HL-60/S4 treated with retinoic acid at 250 ng/mL for 4 days and 3 days (cell line): Measurements from ENCODE around the gene CDPF1.
"Not testable (repeated sequence)": the region's sequence is repeated elsewhere in the genome, so short reads cannot be mapped to it uniquely, and the experiment has no call there.

Source experiments
- in situ Hi-C: fragments of 300-500 bp; cut with MboI; formaldehyde crosslinking; loops from 2 replicates; pipeline ENCODE4 v1.7.0; 2022; ENCODE audit warnings: low sequenced_read_pairs

CDPF1 gene

DNA sequence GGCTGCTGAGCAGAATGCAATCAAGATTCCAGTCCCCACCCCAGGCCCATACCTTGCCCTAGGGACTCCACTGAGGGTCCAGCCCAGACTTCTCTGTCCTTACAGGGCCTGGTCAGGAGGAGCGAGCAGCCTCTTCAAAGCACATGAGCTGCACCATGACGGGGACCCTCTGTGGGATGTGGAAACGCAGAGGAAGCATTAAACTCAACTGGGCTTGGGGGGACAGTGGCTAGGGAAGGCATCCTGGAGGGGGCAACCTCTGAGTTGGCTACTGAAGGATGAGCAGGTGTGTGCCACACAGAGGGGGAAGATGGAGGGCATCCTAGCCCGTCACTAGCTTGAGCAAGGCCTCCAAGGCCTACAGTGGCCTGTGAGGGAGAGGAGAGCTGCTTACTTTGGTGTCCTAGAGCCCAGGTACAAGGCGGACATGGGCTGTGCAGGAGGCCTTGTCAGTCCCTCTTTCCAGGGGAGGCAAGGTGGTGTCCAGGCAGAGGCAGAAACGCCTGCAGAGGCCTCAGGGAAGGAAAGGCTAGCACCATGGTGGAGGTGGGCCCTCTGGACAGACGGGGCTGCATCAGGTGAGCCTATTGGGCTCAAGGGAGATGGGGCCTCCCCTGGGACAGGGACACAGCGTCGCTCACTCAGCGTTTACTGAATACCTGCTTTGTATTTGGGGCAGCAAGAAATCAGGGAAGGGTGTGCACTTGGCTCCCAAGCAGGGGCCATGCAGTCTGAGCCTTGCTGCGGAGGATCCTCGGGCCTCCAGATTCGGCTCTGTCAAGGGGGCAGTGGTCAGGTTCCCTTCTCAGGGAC, 32.0 kb upstream of the CDPF1 start:
- in situ Hi-C loops: no loop called here

DNA sequence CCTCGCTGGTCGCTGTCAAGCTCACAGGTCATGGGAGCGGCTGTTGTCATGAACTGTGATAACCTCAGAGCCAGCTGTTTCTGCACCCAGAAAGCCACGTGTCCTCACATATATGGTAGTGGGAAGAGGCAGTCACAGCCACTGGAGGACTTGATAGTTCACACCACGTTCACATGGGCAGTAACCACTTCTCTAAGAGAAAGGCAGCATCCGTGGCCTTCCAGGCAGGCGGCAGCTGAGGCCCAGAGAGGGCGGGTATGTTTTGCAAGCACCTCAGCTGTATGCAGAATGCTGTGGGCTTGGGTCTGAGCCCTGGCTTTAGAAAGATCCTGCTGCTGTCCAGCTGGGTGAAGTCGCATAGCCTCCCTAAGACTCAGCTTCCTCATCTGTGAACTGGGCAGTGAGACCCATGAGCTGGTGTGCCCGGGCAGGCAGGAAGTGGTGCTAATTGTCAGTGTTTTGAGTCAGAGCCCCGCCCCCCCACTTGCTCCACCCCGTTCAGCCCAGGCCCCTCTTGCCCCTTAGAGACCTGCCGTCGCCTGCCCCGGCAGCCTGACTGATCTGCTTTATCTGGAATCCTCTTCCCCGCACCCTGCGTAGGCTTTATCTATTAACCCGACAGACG, 31.0 kb upstream of the CDPF1 start:
- in situ Hi-C loops: no loop called here

GRCh38 chr22:46280063-46280817, 30.1 kb upstream of the CDPF1 start:
- in situ Hi-C loops: no loop called here

DNA sequence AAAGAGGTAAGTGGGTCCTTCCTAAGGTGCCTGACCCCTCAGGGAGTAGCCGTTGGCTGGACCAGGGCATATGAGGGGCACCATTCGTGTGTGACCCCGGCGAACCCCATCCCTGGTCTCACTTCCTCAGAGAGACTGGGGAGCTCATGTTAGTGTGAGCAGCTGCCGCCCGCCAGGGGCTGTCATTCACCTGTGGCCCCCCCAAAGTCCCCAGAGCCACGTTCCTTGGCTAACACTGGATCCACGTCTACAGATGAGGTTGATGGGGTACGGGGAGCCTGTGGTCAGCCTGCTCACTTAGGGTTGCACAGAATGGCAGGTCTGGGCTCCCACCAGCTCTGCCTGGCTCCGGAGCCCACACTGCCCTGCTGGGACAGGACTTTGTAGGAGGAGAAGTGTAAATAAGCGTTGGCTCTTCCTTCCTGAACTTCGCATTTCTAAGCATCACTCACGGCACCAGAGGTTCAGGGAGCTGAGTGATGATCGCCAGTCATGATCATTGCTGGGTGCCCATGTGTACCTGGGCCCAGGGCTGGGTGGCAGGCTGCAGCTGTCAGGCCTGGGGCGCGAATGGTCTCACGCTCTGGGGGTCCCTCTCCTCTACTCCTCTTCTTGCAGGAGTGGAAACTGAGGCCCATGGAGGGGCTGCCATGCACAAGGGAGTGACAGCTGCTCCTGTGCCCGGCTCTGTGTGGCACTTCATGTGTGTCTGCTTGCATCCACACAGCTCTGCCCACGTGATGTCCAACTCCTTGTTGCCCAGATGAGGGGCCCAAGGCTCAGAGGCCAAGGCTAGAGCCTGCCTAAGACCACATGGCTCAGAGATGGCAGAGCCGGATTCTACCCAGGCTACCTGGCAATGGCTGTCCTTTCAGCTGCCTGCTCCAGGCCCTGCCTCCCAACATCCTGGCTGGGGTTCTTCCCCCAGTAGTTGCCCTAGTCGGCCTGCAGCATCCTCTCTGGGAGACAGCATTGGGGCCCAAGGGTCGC, 28.9 kb upstream of the CDPF1 start:
- in situ Hi-C loops: no loop called here

DNA sequence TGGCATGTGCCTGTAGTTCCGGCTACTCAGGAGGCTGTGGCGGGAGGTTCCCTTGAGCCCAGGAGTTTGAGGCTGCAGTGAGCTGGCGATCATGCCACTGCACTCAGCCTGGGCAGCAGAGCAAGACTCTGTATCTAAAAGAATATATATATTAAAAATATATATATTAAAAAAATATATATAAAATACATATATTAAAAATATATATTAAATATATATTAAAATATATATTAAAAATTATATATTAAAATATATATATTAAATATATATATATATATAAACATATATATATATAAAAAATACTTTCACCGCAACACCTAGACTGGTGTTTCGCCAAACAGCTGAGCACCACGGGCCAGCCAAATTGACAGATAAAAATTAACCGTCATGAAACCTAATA, 26.5 kb upstream of the CDPF1 start:
- in situ Hi-C loops: no loop called here

DNA sequence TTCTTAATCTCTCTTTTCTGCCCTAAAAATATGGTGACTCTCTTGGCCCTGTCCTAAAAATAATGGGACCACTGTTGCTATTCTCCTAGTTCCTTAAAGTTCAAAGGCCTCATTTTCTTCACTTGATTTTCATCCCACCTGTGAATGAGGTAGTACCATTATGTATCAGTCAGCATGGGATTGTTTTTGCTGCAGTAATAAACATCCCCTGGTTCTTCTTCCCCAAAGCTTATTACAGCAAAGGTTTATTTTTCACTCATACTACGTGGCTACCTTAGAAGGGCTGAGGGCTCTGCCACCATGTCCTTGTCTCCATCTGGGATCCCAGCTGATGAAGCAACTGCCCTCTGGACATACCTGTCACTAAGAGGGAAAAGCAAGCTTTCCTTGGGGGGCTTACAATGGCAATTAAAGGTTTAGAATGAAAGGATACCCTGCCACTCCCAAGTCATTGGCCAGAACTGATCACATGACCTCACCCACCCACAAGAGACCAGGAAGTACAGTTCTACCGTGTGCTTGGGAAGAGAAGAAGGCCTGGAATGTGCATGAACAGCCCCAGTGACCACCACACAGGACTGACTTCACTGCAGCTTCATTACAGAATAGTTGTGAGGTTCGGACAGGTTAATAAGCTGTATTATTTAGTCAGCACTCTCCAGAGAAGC, 25.5 kb upstream of the CDPF1 start:
- in situ Hi-C loops: no loop called here

DNA sequence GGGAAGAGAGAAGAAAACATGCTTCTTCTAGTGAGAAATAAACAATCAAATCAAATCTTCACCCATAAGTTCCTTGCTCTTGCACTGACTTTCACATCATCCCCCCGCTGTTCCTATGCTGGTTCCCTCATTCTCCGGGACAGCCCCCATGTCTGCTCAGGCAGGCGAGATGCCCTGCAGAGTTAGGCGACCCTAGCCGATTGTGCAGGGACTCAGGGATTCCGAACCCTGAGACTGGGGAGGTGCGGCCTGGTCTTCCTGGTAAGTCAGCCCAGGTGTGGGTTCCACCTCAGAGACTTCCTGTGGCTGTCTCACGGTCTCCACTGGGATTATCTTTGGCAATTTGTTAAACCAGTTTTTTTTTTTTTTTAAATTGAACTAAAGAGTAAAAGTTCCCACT, 24.3 kb upstream of the CDPF1 start:
- in situ Hi-C loops: no loop called here

GRCh38 chr22:46273432-46274148, 23.5 kb upstream of the CDPF1 start:
- in situ Hi-C loops: no loop called here

- in situ Hi-C loops: no loop called here
Measured at GRCh38 chr22:46272762-46273431, 22.8 kb upstream of the CDPF1 start.

DNA sequence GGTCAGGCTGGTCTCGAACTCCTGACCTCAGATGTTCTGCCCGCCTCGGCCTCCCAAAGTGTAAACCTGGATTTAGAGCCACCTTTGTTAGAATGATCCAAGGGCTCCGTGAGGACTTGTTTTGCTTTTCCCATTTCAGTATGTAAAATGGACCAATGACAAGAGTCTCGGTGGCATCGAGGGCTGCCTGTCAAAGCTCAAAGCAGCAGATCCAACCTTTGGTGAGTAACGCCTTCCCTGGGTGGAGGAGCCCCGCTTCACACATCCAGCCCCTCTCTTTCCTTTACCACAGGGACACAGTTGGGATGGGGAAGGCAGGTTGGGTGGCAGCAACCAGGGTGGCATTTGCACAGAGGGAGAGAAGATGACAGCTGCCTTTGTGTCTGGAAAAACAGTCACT, 22.1 kb upstream of the CDPF1 start:
- in situ Hi-C loops: no loop called here

- in situ Hi-C loops: no loop called here
Measured at GRCh38 chr22:46269564-46269963, 19.5 kb upstream of the CDPF1 start.

- in situ Hi-C loops: no loop called here
Measured at GRCh38 chr22:46267431-46268279, 17.6 kb upstream of the CDPF1 start, which contains the start of gene TTC38. Gene TTC38 (plus strand): TSS chr22:46268008. CDS start chr22:46268040, 32 bp downstream.

GRCh38 chr22:46265627-46266026, 15.5 kb upstream of the CDPF1 start:
- in situ Hi-C loops: not testable (repeated sequence)

DNA sequence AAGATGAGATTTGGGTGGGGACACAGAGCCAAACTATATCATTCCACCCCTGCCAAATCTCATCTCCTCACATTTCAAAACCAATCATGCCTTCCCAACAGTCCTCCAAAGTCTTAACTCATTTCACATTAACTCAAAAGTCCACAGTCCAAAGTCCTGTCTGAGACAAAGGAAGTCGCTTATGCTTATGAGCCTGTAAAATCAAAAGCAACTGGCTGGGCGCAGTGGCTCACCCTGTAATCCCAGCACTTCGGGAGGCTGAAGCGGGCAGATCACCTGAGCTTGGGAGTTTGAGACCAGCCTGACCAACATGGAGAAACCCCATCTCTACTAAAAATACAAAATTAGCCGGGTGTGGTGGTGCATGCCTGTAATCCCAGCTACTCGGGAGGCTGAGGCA, 14.4 kb upstream of the CDPF1 start:
- in situ Hi-C loops: not testable (repeated sequence)

GRCh38 chr22:46263216-46263590, 13.1 kb upstream of the CDPF1 start, which contains the start of gene PKDREJ:
Gene PKDREJ (minus strand): TSS chr22:46263343. CDS start chr22:46263322, 21 bp downstream.
- in situ Hi-C loops: no loop called here

GRCh38 chr22:46262449-46263215, 12.5 kb upstream of the CDPF1 start:
- in situ Hi-C loops: no loop called here

DNA sequence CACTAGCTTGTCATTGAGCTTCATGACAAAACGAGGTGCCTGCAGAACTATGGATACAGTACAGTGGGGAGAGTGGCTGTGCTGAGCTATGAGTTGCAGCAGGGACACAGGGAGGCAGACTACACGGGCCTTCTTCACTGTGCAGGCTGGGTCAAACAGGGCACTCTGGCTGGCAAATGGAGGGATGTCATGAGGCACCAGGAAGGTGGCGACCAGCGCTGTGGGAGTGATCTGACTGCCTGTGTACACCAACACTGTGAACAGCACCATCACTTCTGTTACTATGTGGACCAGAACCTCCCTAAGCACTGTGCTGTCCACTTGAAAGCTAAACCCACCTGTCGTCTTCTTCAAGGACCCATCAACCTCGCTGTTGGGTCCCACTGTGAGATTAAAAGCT, 9.9 kb upstream of the CDPF1 start:
- in situ Hi-C loops: no loop called here
